Stimulated activated CD4-positive, alpha-beta T cell treated with anti-CD3 and anti-CD28 coated beads, Interleukin-4, amount 100 ng/mL, for 24 hours (primary cell): ENCODE results near the gene C18orf32.
"Not testable (repeated sequence)": the region's sequence is repeated elsewhere in the genome, so short reads cannot be mapped to it uniquely, and the experiment has no call there.

Source experiments
- DNase-seq: peaks from one replicate; pipeline ENCODE4 v3.0.0-alpha.2; 2020

The C18orf32 gene

GRCh38 chr18:49467019-49467563 lies 19.9 kb downstream of the C18orf32 start:
- DNase-seq: no peak

- DNase-seq: no peak
Observed at GRCh38 chr18:49464718-49465598, 22.1 kb downstream of the C18orf32 start.

GRCh38 chr18:49461602-49461977 lies 25.4 kb downstream of the C18orf32 start:
- DNase-seq: no peak

- DNase-seq: no peak
Observed at GRCh38 chr18:49460976-49461601, 25.9 kb downstream of the C18orf32 start.

- DNase-seq: peak; percentile 46
Observed at GRCh38 chr18:49459404-49460171, 27.4 kb downstream of the C18orf32 start.

GRCh38 chr18:49457616-49458015 lies 29.4 kb downstream of the C18orf32 start:
- no peak for DNase-seq

GRCh38 chr18:49456794-49457193 lies 30.2 kb downstream of the C18orf32 start:
- DNase-seq: no peak

- not testable (repeated sequence) for DNase-seq
Observed at GRCh38 chr18:49452534-49452933, 34.5 kb downstream of the C18orf32 start.

- DNase-seq: peak; percentile 63
Observed at GRCh38 chr18:49447810-49448745, 39.0 kb downstream of the C18orf32 start.

GRCh38 chr18:49446481-49446880 lies 40.6 kb downstream of the C18orf32 start:
- no peak for DNase-seq

- no peak for DNase-seq
Observed at GRCh38 chr18:49444581-49444980, 42.5 kb downstream of the C18orf32 start.

- no peak for DNase-seq
Observed at GRCh38 chr18:49443837-49444236, 43.2 kb downstream of the C18orf32 start.

- DNase-seq: no peak
Observed at GRCh38 chr18:49441338-49441938, 45.6 kb downstream of the C18orf32 start.

- no peak for DNase-seq
Observed at GRCh38 chr18:49435170-49435569, 51.9 kb downstream of the C18orf32 start.

- no peak for DNase-seq
Observed at GRCh38 chr18:49432602-49433001, 54.4 kb downstream of the C18orf32 start.

- no peak for DNase-seq
Observed at GRCh38 chr18:49431165-49431962, 55.7 kb downstream of the C18orf32 start.
